LNCaP clone FGC (cell line): ENCODE data around the gene AKR1D1.

Experiments used
- DNase-seq: peaks from one replicate; pipeline ENCODE4 v3.0.0-alpha.2; 2011; ENCODE audit warnings: low read depth
- H3K4me3 ChIP-seq: 2 replicates; pipeline ENCODE4 v1.5.1; 2011; ENCODE audit warnings: mild to moderate bottlenecking, low read depth, low read length, control low read depth
- CTCF ChIP-seq: IDR thresholded peaks from 2 replicates; pipeline ENCODE4 v1.5.1; 2012; ENCODE audit warnings: mild to moderate bottlenecking; ENCODE audit not compliant: control insufficient read depth, insufficient read depth; ENCODE audit errors: extremely low read depth

AKR1D1 gene

DNA sequence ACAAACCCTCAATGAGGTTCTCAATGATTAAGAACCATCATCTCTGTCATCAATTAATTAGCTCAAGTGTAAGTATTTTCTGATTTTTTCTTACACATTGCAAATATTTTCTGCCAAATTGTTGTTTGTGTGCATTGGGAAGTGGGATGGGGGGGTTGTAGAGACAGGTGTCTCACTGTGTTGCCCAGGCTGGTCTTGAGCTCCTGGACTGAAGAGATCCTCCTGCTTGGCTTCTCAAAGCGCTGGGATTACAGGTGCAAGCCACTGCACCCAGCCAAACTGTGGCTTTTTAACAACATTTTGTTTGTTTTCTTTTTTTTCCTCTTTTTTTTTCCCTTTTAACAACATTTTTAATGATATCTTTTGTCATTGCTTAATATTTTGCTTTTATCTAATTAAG is 87.5 kb downstream of the AKR1D1 start:
- TF ChIP-seq CTCF, result no peak
- H3K4me3 ChIP-seq, result no peak overlapping the region
- no peak for DNase-seq

- DNase-seq, result no peak
- no peak overlapping the region for H3K4me3 ChIP-seq
- TF ChIP-seq CTCF, result no peak
These were observed 88.5 kb downstream of the AKR1D1 start for GRCh38 chr7:138164804-138165203.

DNA sequence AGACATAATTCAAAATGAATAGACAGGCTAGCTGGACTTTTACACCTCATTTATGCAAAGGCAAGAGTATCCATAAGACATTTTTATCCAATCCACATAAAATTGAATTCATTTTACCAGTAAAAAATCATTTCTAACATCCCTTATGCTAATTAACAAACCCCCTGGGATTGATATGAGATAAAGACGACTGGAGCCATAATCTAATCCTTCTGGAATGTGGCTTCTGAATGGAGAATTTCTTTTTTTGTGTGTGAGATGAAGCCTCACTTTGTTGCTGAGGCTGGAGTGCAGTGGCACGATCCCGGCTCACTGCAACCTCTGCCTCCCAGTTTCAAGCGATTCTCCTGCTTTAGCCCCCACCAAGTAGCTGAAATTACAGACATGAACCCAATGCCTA is 90.4 kb downstream of the AKR1D1 start:
- TF ChIP-seq CTCF, result no peak
- no peak overlapping the region for H3K4me3 ChIP-seq
- no peak for DNase-seq

DNA sequence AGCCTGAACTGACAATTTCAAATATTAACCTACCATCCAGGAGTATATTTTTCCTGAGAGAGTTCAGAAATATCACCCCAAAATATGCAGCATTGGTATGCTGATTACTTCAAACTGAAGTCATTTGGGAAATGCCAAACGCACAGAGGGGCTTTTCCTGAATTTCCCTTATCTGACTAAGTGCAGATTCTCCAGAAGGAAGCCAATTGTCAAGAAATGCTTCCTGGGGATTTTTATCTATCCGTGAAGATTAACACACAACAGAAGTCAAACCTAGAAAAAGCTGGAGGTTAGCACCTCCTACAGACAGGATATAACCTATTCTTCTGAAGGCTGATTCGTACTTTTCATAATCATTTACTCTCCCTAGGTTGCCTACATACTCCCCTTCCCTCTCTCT is 91.0 kb downstream of the AKR1D1 start:
- no peak for DNase-seq
- no peak overlapping the region for H3K4me3 ChIP-seq
- TF ChIP-seq CTCF, result no peak

GRCh38 chr7:138167869-138168296 is 91.6 kb downstream of the AKR1D1 start:
- no peak for DNase-seq
- no peak for TF ChIP-seq CTCF

More at GRCh38 chr7:138167869-138168296, 91.6 kb downstream of the AKR1D1 start:
- no peak overlapping the region for H3K4me3 ChIP-seq
